GM19240 (cell line): ENCODE results near the gene NME9.

Experiments
- DNase-seq: peaks from one replicate; pipeline ENCODE4 v3.0.0; 2011; ENCODE audit warnings: low spot score; ENCODE audit not compliant: insufficient read length

The NME9 gene

GRCh38 chr3:138284079-138284478 is 45.6 kb downstream of the NME9 start:
- DNase-seq, result no peak

DNA sequence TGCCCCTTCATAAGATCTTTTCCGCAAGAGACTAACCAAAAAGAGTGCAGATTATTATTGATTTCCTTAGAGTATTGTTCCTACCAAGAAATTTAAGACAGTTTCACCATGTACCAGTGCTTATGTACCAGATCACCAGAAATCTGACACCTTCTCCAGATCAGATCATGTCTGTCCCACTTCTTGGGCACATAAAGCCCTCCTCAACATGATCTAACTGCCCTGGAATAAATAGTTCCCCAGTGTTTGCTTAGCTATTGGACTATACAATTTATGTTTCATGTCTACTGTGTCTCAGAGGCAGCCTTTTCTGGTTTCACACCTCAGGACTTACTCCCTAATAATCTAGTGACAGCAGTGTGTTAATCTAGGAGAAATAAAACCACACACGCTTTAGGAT is 46.8 kb downstream of the NME9 start:
- no peak for DNase-seq

- no peak for DNase-seq
Observed at GRCh38 chr3:138281561-138281960, 48.1 kb downstream of the NME9 start.

- DNase-seq, result no peak
Observed at GRCh38 chr3:138271189-138271794, 58.4 kb downstream of the NME9 start.

DNA sequence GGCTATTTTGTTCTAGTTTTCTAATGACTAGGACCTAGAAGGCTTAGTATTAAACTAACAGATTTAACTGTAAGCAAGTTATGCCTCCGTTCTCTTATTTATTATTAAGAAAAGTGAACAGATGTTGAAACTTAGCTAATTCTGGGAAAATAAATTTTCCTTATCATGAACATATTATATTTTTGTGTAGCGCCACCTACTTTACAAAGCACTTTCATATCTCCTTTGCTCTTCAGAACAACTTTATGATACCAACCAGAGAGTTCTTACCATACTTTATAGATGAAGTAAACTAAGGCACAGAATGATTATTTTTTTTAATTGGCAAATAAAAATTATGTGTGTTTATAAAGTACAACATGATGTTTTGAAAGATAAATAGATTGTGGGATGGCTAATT is 59.4 kb downstream of the NME9 start:
- no peak for DNase-seq

DNA sequence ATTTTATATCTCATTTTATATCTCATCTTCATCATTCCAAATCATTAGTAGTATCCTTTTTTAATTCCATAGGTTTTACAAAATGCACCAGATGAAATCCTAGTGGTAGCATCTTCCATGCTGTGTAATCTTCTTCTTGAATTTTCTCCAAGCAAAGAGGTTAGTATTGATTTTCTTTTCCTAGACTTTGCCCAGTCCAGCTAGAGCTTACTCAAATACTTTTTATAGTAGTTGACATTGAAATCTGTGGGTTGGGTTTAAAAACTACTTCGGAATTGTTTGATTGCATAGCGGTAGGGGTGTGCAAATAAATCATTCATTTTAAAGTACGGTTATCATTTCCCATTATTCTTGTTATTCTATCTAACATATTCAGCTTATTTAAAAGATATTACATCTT is 62.6 kb downstream of the NME9 start:
- no peak for DNase-seq

GRCh38 chr3:138265745-138266144 is 63.9 kb downstream of the NME9 start:
- no peak for DNase-seq

DNA sequence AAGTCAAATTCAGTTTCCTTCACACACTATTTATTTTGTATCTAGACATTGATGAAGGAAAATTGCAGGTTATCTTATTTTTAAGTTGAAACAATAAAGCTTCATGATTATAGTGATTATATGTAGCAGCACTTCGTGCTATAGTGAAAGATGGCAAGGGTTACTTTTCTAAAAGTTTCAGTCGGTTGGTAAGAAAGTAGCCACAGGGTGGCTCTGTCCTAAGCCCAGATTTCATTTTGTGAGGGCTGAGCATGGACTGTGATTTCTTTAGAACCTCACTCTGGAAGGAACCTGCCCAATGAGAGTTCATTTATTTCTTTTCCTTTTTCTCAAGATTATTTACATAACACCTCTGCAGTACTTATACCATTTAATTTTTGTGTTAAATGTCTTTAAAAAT is 66.5 kb downstream of the NME9 start:
- DNase-seq, result no peak

GRCh38 chr3:138260611-138261010 is 69.0 kb downstream of the NME9 start:
- DNase-seq, result no peak

DNA sequence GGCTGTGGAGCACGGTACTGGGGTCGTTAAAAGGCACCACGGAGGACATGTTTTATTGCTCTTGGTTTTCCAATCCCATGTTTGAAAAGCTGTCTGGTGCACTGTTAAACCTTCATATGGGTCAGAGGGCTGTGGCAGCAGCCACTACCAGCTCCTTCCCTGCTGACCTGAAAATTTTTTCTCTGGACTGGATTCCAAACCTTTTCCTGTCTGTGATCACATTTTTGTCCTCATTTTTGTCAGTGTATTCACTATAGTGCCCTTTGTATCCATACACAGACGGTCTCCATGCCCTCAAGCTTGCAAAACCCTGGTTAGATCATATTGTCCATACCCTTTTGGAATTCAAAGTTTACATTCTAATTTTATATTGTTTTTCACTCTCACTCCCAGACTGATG is 70.5 kb downstream of the NME9 start:
- no peak for DNase-seq

DNA sequence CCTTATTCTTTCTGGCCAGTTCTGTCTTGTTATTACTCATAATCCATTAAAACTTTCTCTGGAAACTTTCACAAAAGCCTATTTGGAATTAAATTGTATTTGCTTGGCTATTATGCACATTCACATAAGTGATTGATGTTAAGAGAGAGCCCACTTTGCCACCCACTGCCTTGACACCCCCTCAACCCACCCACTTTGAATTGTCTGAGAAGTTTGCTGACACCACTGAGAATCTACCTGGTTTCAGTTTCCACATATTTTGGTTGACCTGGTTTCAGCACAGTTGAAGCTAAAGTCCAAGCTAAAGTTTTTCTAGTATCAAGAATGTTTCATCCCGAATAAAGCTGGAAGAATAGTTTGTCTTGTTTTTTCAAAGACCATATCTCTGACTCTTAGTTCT is 71.7 kb downstream of the NME9 start:
- no peak for DNase-seq

- DNase-seq, result no peak
Observed at GRCh38 chr3:138256022-138256421, 73.6 kb downstream of the NME9 start.

DNA sequence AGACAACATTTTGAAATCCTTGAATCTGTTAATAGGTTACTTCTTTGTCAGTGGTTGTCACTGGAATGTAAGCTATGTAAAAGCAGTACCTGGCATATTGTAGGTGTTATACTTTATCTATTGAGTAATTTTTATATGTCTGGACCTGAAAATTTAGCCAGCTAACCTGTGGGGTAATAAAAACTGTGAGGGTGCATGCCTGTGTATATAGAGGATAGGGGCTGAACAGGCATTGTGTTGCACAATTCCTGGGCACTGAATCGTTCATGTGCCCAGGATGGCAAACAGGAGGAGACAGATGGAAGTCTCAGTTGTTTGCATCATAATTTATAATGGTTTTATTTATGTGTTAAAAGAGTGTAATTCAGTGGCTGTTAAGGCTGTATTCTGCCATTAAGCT is 75.4 kb downstream of the NME9 start:
- no peak for DNase-seq

- no peak for DNase-seq
Observed at GRCh38 chr3:138253609-138254008, 76.0 kb downstream of the NME9 start.
